AG09309 (cell line): Measurements from ENCODE around the gene KCNH1.

Experiments
- DNase-seq: peaks from one replicate; pipeline ENCODE4 v3.0.0-alpha.2; 2010; ENCODE audit warnings: low read depth
- H3K4me3 ChIP-seq: 2 replicates; pipeline ENCODE4 v1.5.1; 2011; ENCODE audit warnings: mild to moderate bottlenecking, low read depth, low read length, moderate library complexity; ENCODE audit not compliant: control insufficient read depth
- TF ChIP-seq, protein P1 (sequence below): IDR thresholded peaks from 2 replicates; pipeline ENCODE4 v1.5.1; 2011; ENCODE audit warnings: mild to moderate bottlenecking, low read depth, low read length, inconsistent platforms; ENCODE audit not compliant: insufficient read depth, control insufficient read depth; ENCODE audit errors: missing control alignments

KCNH1 gene

DNA sequence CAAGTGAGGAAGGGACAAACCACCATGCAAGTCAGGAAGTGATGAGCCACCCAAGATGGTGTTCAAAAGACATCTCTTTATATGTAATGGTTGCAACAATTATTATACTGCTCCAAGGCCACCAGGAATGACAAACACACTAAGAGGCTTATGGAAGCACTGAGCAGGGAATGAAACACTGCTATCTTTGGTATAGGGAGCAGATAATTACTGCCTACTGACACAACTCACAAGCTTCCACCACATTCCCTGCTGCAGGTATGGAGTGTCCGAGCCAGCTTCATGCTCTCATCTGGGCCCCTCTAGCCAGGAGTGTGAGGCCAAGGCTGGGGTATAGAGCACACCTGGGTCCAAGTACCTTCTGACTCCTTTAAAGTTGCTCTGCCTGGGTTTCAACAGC lies 433.9 kb downstream of the KCNH1 start:
- DNase-seq: no peak
- H3K4me3 ChIP-seq: no peak overlapping the region
- TF ChIP-seq, protein P1, sequence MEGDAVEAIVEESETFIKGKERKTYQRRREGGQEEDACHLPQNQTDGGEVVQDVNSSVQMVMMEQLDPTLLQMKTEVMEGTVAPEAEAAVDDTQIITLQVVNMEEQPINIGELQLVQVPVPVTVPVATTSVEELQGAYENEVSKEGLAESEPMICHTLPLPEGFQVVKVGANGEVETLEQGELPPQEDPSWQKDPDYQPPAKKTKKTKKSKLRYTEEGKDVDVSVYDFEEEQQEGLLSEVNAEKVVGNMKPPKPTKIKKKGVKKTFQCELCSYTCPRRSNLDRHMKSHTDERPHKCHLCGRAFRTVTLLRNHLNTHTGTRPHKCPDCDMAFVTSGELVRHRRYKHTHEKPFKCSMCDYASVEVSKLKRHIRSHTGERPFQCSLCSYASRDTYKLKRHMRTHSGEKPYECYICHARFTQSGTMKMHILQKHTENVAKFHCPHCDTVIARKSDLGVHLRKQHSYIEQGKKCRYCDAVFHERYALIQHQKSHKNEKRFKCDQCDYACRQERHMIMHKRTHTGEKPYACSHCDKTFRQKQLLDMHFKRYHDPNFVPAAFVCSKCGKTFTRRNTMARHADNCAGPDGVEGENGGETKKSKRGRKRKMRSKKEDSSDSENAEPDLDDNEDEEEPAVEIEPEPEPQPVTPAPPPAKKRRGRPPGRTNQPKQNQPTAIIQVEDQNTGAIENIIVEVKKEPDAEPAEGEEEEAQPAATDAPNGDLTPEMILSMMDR: no peak

DNA sequence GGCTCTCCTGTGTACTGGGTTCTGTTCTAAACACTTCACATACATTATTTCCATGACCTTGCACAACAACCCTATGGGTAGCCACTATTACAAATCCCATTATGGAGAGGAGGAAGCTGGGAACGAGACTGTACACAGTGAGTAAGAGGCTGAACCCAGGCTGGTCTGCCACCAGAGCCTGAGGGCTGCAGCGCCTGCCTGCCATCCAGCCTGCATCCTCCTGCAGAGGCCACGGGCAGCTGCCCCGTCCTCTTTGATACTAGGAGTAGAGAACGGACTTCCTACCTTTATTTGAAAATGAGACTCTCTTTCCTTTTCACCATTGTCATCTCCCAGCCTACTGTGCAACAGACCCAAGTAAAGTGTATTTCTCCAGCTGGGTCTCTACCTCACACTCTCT lies 435.3 kb downstream of the KCNH1 start:
- TF ChIP-seq, protein P1: no peak
- no peak for DNase-seq
- no peak overlapping the region for H3K4me3 ChIP-seq

DNA sequence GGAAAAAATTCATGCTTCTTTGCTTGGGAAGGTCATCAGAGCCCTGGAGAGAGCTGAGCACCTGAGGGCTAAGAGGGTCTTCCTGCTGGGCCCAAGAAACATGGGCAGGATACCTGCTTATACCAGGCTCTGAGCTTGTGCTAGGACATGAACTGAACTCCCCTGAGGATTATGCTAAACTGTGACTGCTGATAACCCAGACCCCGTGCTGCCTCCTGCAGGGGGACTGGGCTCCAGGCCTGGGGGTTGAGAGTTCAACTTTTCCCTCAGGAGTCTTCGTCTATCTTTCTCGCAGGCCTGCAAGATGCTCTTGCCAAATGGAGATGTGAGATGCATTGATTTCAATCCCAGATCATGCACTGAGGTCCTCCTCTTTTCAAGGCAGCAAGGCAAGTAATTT lies 436.8 kb downstream of the KCNH1 start:
- no peak overlapping the region for H3K4me3 ChIP-seq
- no peak for DNase-seq
- TF ChIP-seq, protein P1: no peak

DNA sequence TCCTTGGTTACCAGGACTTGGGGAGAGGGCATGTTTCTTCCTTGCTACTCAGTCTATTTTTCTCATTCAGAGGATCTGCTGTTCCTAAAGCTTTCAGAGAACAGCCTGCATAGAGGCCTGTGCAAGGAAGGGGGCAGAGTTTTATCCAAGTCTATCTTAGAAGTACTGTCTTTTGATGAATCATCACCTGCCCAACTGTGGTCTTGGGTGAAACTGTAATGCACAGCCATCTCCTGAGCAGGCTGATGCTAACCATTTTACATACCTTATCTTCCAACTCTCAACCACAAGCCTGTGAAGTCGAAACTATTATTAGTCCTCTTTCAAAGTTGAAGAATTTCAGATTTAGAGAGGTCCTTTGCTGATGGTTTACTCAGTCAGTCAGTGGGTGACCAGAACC lies 437.2 kb downstream of the KCNH1 start:
- no peak overlapping the region for H3K4me3 ChIP-seq
- DNase-seq: no peak
- TF ChIP-seq, protein P1: no peak

DNA sequence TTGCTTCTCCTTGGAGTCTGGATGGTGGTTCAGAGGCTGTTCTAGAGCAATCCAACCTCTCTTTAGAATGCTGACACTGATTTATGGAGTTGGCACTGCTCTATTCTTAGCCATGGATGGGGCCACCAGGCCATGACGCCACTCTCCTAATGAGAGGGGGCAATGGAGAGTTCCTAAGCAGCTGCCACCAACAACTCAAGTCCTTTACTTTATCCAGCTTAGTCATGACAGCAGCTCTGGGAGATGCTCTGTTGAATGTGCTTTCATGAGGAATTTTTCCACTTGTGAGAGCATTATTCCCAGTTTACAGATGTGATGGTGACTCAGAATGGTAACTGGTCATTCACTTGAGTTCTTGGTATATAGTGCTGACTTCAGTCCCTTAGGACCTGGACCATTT lies 438.9 kb downstream of the KCNH1 start:
- TF ChIP-seq, protein P1: no peak
- DNase-seq: no peak

DNA sequence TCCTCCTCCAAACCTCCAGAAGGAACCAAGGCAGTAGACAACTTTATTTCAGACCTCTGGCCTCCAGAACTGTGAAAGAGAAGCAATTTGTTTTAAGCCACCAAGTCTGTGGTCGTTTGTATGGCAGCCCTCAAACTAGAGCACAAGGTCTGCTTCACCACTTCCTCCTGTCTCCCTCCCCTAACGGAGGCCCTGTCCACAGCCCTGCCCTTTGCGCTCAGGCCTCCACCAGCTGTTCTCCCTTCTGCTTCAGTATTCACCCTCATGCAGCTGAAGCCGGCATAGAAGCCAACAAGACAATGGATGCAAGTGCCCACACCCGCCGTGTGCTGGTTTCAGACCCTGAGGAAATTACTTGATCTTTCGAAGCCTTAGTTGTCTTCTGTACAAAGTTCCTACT lies 441.2 kb downstream of the KCNH1 start:
- TF ChIP-seq, protein P1: no peak
- no peak overlapping the region for H3K4me3 ChIP-seq
- DNase-seq: no peak

More for the DNA sequence above, 438.9 kb downstream of the KCNH1 start:
- no peak overlapping the region for H3K4me3 ChIP-seq

DNA sequence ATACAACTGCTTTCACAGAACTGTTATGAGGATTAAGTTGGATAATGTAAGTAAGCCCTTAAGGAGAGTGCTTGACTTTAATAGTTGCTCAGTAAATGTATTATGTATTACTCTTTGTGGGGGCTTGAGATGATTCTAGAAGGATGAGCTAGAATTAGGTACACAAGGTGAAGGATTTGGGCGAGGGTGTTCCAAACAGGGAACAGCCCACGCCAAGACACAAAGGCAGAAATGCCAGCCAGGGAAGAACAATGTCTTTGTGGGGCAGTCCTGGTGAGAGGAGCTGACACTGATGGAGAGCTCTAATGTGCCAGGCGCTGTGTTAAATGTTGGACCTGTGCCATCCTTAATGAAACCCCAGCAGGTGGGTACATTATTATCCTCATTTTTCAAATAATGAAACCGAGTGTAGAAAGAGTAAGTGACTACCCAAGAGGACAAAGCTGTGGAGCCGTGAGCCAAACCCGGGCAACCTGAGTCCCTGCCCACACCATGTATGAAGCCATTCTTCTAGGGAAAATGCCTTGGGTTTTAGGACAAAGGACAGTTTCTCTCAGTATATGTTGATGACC lies 442.8 kb downstream of the KCNH1 start:
- TF ChIP-seq, protein P1: no peak

More for the DNA sequence above, 442.8 kb downstream of the KCNH1 start:
- no peak overlapping the region for H3K4me3 ChIP-seq
- DNase-seq: no peak
